ENCODE measurements around the gene PROSER2.
"Not testable (repeated sequence)": the region's sequence is repeated elsewhere in the genome, so short reads cannot be mapped to it uniquely, and the experiment has no call there.

Gene PROSER2

DNA sequence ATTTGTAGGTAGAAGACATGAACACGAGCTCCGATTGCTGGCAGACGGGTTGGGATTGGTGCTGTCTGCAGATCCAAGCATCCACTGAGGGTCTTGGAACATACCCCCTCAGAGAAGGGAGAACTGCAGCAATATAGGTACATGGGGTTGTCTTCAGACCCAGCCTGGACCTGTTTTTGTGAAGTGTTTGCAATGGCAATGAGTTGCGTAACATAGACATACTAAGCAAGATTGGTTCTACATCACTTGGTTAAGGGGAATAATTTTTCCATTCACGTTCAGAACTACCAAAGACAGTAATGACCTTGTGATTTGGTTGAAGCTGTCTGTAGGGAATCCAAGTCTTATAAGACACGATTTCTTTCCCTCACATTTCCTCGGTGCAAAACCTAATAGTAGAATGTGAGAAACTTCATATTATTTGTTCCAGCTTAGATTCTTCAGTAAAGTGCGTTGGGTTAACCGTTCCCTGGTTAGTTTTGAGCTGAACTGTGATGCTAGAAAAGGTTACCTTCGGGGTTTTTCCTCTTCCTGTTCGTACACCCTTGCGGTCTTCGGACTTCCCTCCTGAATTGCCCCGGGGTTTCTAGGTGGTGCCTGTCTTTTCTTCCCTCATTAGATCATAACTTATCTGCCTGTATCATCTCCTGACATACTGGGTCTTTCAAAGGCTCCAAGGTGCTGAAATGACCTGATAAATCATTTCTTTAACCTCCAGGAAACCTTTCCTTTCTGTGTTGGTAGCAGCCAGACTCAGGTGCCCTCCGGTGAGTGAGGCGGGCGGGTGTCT lies 14.4 kb downstream of the PROSER2 start:
- no peak for DNase-seq

DNA sequence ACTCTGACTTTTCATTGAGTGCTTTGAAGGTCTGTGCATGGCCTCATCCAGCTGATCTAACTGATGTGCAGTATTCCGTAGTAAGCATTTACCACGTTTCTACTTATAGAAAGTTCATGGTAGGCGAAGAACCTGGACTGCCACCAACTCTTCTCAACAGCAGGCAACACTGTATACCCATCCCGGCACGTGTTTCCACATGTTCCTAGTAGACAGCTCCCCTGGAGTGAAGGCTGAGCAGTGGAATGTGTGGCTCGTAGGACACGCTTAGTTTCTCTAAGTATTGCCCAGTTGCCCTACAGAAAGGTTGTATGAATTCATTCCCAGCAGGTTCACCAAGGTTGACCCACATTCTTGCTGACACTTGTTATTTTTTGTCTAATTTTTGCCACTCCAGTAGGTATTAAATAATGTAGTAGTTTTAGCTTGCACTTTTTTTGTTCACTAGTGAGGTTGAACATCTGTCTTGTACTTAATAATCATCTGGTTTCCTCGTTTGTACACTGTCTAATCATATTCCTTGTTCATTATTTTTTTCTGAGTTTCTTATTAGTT lies 15.2 kb downstream of the PROSER2 start:
- no peak for DNase-seq

DNA sequence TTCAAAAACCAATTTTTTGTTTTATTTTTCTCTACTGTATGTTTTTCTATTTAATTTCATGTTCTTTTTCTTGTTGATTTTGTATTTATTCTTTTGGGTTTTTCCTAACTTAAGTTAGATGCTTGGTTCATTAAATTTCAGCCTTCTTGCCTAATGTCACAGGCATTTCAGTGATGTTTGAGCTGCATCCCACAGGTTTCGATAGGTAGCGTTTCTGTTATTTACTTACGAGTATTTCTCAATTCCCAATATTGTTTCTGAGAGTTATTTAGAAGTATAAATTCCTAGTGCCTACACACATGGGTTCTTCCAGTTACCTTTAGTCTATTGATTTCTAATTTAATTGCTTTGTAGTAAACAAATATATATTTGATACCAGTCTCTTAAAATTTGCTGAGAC lies 18.2 kb downstream of the PROSER2 start:
- DNase-seq: no peak

DNA sequence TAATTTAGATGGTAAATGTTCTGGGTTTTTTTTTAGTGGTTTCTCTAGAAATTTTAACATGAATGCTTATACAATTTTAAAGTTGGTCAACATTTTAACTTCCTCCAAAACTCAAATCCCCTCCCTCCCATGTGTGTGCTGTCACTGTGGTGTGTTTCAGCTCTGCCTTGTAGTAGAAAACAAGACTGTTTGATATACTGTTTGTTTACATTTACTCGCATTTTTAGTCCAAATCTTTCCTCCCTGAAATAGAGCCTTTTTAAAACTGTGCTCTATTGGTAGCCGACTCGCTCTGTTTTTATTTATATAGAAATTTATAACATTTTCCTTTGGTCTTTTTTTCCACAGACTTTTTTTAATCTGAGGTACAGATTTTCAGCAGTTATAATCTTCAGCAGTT lies 19.3 kb downstream of the PROSER2 start:
- no peak for DNase-seq

DNA sequence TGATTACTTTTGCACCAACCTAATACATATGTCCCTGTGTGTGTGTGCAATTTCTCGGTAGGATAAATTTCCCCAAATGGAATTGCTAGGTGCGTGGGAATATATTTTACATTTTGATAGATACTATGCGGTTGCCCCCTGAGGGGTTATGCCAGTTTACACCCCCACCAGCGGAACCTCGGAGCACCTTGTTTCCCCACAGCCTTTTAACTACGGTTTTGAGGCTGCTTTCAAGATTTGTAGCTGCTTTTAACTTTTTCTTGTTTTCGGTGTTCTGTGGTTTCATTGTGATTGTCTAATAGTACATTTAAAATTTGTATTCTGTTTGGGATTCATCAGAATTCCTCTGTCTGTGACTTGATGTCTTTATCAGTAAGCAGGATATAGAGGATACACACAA lies 22.0 kb downstream of the PROSER2 start:
- no peak for DNase-seq

DNA sequence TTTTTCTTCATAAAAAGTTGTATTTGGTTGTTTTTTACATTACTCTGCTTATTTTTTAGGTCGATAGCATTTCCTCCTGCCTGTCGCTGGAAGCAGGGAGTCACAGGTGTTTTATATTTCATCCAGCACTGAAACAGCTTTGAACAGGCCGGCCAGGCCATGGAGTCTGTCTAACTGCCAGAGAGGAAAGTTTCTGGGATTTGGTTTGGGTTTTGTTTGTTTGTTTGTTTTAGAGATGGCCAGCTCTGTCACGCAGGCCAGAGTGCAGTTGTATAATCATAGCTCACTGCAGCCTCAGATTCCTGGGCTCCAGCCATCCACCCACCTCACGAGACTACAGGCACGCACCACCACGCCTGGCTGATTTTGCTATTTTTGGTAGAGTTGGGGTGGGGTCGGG lies 23.4 kb downstream of the PROSER2 start:
- no peak for DNase-seq

DNA sequence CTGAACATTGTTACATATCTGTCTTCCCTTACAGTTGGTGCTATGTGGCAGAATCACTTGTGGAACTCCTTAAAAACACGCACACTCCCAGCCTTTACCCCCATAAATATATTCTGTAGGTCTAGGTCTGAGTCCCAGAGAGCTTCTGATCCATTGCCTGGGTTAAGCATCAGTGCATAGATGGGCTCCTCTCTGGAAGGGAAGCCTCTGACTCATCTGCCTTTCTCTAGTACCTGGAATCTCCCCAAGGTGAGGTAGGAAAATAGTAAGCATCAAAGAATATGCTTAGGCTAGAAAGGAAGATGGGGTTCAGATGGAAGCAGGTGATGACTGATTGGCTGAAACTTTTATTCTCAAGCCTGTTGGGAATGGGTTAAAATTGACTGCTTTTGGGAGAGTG lies 26.1 kb downstream of the PROSER2 start:
- no peak for DNase-seq

DNA sequence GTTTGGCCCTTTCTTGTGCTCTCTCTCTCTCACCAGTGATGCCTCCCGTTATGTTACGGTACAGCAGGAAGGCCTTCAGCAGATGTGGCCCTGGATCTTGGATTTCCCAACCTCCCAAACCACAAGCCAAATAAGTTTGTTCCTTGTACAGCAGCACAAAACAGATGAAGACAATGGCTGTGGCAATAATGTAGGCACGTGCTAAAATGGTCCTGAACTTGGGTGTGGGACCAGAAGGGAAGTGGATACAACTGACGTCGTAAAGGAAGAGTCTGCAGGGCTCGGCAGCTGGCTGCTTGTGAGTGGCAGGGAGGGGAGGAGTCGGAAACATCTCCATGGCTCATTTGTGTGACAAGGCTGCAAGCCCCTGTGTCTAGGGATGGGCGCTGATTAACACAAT lies 26.8 kb downstream of the PROSER2 start:
- no peak for DNase-seq

DNA sequence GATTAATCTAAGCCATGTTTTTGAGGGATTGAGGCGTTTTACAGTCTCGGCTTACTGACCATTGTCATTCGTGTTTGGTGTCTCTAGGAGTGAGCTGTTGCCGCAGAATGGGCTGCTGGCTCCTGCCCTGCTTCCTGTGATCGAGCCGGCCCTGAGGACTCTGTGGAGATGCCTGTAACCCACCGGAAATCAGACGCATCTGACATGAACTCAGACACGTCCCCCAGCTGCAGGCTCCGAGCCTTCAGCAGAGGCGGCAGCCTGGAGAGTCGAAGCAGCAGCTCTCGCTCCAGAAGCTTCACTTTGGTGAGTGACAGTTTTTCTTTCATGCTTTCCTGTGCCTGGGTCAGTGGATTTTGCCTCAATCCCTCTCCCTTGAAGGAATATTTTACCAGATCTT lies 28.8 kb downstream of the PROSER2 start:
- DNase-seq: no peak

DNA sequence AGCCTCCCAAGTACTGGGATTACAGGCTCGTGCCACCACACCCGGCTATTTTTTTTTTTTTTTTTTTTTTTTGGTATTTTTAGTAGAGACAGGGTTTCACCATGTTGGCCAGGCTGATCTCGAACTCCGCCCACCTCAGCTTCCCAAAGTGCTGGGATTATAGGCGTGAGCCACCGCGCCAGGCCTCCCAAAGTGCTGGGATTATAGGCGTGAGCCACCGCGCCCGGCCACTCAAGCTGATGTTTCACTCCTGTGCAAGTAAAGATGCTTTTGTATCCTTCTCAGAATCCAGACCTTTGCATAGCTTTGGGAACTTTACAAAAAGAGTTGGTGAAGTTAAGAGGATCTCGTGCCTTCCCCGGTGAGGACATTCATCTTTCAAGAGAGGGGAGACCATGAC lies 29.5 kb downstream of the PROSER2 start:
- not testable (repeated sequence) for DNase-seq

DNA sequence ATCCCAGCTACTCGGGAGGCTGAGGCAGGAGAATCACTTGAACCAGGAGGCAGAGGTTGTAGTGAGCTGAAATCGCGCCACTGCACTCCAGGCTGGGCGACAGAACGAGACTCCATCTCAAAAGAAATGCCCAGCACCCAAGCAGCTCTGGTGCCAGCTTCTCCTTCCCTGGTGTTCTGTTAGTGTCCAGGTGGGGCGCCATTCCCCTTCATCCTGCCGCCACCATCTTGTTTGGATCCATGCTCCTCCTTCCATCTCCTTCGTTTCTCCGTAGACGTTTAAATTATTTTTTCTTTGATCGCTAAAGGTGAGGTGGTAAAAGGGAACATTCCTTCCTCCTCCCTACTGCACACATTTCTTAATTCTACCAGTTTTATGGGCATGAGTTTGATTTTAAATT lies 30.3 kb downstream of the PROSER2 start:
- no peak for DNase-seq

DNA sequence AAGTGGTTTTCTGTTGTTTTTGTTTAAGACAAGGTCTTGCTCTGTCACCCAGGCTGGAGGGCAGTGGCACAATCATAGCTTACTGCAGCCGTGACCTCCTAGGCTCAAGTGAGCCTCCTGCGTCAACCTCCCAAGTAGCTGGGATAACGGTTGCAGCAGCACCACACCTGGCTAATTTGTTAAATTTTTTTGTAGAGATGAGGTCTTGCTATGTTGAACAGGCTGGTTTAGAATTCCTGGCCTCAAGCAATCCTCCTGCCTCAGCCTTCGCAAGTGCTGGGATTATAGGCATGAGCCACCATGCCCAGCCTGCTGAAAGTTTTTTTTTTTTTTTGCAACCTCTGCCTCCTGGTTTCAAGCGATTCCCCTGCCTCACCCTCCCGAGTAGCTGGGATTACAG lies 31.1 kb downstream of the PROSER2 start:
- no peak for DNase-seq

DNA sequence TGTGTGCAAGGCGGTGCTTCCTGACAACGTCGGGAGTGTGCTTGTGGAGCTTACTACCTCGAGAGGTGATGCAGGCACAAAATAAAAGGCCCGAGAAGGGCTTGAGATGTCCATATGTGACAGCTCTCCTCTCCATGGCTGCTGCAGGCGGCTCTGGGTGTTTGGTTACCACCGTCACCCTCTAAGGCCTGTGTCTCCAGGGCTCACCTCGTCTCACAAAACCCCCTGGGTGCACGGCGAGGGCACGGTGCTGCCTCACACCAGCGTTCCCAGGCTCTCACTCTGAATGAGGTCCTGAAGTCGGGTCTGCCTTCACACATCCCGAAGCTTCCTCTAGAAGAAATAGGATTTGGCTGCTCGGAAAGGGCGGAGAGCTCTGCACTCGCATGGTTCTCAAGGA lies 32.9 kb downstream of the PROSER2 start:
- DNase-seq: no peak

DNA sequence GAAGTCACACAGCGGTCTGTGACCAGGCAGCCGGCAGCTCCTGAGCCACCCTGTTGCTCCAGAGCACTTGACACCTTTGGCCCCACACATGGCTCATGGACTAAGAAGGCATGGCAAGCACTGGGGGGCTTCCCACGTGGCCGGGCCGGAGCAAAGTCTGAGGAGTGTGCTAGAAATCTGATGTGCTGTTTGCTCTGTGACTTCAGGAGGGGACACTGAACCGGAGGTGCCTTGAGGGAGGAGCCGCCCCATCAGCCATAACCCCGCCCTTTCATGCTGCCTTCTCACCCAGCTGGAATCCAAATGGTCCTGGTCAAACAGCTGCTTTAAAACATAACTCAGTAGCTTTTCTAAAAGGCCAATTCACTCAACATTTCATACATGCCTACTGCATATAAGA lies 33.5 kb downstream of the PROSER2 start:
- DNase-seq: no peak

DNA sequence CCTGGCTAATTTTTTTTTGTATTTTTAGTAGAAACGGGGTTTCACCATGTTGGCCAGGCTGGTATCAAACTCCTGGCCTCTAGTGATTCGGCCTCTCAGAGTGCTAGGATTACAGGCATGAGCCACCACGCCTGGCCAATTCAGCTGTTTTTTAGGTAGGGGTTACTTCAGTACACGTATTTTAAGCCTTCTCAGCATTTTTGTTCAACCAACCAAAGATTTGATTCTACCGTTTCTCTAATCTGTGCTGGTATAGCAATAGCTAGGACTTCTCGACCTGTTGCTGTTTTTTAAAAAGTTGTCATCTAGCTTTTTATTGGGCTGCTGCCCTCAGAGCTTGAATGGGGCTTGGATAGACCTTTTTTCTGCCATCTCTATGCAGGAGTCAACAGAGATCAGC lies 34.9 kb downstream of the PROSER2 start:
- no peak for DNase-seq

DNA sequence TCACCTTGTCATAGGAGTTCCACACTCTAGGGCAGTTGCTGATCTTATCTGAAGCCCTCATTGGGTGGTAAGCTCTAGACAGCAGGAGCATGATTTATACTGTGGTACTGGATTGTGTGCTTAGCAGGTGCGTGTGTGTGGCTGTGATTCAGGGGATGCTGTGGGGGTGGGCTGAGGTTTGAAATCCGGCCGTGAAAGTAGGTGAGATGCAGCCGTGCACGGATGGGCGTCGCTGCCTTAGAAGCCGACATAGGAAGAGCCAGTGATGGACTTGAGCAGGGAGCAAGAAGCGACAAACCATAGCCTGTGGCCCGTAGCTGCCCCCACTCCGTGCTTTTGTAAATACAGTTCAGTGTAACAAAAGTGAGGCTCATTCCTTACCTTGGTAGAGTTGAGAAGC lies 38.2 kb downstream of the PROSER2 start:
- DNase-seq: no peak

DNA sequence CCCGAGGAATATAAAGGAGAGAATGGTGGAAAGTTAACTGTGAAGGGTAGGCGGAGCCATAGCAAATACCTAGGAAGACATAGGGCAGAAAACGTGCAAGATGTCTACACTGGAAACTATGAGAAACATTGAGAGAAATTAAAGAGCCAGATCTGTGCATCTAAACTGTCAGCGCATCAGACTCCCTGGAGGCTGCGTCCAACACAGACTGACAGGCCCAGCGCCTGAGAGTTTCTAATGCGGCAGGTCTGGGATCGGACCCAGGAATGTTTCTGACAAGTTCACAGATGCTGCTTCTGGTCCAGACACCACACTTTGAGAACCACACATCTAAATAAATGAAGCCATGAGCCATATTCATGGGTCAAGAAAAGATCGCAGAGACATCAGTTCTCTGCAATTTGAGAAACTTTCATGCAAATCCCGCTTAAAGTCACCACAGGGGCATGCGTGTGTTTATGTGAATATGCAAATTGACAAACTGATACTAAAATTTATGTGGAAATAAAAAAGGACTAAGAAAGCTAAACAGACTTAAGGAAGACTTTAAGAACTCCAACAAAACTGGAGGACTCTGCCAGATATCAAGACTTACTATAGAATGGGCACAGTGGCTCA lies 38.8 kb downstream of the PROSER2 start:
- no peak for DNase-seq

DNA sequence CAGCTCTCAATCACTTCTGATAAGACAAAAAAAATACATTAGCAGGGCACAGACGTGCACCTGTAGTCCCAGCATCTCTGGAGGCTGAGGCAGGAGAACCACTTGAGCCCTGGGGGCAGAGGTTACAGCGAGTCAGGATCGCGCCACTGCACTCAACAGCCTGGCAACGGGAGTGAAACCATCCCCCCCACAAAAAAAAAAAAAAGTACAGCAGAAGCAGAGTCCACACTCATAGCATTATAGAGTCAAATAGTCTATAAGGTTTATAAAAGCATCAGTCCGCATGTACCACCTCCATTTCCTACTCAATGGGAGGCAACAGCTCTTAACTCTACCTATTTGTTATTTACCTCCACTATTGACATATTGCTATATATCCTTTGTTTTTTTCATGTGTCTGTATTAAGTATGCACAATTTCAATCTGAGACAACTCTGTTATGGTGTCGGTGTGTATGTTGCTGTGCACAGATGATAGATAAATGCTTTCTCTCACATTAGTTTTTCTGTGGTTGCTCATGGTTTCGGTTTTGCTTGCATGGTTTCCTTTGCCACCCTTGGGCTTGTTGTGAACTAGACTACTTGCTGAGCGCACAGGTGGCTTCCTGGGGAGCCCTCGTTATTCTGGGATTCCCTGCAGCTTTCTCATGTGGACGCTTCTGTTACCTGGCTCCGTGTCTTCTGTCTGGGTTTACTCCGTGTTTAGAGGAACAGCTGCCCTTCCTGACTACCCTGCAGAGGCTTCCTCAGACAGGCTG lies 40.4 kb downstream of the PROSER2 start:
- DNase-seq: no peak

DNA sequence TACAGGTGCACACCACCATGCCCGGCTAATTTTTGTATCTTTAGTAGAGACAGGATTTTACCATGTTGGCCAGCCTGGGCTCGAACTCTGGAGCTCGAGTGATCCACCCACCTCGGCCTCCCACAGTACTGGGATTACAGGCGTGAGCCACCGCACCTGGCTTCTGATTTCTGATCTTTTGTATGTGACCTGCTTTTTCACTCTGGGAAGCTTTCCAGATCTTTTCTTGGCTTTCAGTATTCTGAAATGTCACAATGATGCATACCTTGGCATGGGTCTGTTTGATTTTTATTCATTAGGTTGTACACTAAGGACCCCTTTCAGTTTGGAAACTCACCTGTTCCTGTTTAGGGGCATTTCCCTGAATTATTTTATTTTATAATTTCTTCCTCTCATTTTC lies 41.6 kb downstream of the PROSER2 start:
- no peak for DNase-seq

DNA sequence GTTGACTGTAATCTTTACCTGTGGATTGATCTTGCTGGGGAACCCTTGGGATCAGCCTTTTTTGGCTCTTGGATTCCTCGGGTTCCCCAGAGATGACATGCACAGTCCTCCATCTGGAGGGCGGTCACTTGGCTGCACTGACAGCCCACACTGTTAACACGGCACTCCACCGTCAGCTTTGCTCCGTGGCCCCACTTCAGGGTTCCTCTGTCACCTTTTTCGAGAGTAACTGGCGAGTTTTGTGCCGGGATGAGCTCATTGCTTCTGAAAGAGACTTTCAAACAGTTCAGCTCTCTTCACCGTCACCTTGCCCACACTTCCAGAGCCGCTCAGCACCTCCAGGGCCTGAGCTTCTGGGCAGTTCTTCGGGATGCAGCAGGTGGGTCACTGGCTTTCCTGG lies 42.4 kb downstream of the PROSER2 start:
- no peak for DNase-seq

DNA sequence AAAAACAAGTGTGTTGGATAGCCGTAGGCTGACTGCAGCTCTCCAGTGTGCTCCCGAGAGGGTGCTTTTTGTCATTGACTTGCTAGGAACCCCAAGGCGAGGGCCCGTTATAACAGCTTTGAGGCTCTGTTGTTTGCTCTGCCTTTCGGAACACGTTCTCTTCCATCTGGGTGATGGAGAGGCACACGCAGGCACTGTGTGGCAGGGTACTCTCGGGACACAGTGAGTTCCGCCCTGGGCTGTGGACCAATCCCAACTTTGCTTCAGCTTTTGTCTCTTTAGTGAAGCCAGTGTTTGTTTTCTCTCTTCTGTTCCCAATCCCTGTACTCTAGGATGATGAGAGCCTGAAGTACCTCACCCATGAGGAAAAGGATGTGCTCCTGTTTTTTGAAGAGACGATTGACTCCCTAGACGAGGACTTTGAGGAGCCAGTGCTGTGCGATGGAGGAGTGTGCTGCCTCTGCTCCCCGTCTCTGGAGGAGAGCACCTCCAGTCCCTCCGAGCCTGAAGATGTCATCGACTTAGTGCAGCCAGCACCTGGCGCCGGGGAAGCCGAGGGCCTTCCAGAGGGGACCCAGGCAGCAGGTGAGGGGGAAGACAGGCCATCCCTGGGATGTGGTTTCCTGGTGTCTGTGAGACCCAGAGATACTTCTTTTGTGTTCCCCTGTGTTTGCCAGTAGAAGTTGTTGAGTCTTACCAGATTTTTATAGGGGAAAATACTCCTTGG lies 43.2 kb downstream of the PROSER2 start:
- no peak for DNase-seq

DNA sequence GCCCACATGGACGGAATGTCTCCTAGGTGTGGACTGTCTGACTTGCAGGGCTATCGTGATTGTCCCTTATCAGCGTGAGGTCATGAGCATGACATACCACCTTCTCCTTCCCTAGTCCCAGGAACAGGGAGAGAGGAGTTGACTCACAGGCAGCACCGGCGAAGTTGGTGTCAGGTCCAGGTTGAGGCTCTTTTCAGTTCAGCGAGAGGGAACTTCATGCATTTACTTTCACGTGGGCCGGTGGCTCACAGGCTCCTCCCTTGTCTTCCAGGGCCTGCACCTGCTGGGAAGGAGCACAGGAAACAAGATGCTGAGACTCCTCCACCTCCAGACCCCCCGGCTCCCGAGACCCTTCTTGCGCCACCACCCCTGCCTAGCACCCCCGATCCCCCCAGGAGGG lies 46.1 kb downstream of the PROSER2 start:
- DNase-seq: no peak

All from NCI-H187 treated with DMSO at 0.1 percent for 48 hours (cell line).